ENCODE data around the gene RXRA. TPM values are rescaled to one million over a fixed set of nuclear protein-coding genes. Genes with fewer than 3 reads are reported as not detected.

The RXRA gene
- total and polyA plus RNA-seq, 3 experiments from 2014 or later = 2.1 to 10.0 (median 9.9) TPM

DNA sequence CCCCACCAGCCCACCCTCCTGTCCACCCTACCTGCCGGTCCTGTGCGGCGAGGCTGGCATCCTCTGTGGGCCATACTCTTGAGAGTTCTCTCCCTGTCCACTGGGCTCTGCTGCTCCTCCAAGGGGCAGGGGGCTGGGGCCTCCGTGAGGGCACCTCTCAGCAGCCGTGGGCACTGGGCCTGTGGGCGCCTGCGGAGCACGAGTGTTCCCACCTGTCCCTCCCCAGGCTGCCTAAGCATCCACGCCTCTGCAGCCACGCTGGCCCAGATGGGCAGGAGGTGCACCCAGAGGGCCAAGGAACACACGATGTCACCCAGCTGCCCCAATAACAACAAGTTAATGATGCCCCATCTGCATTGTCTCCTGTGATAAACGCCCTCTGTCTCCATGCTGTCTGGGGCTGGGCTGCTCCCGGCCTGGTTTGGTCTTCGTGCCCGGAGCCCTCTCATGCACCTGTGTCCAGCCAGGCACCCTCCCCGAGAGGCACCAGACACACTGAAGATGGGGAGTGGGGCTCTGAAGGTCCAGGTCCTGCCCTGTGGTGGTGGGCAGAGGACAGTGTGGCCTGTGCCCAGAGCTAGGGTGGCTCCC lies 114.5 kb downstream of the RXRA start:
- ChIA-PET POLR2A (no interaction called here), CTCF (interaction anchor here (3.0 kb wide), 1 partner anchor 271 kb away, joined by 47 read pairs; no protein-coding TSS in a partner anchor)
- Mint-ChIP-seq H3K9me3 (no peaks in the 10 kb centered on the region), H3K27ac (no peak overlapping the region), H3K4me1 (peaks cover 13 to 14% (median 14%) of the 10 kb centered on the region in 3 donors), H3K27me3 (peaks cover 3 to 7% of the 10 kb centered on the region in 2 donors), H3K4me3 (peak overlapping the region in 1 of 7 donors; percentile 52), H3K36me3 (peaks cover 0 to 11% (median 1%) of the 10 kb centered on the region in 3 donors)
- Histone ChIP-seq H3K4me1 (ENCODE audit: insufficient read depth, low read length) (peaks cover 7% of the 10 kb centered on the region), H3K36me3 (ENCODE audit: insufficient read depth, low read length) (no peaks in the 10 kb centered on the region), H3K9me3 (ENCODE audit: low read length) (no peaks in the 10 kb centered on the region), H3K27me3 (ENCODE audit: insufficient read depth, low read length, poor library complexity, severe bottlenecking) (peaks cover 5% of the 10 kb centered on the region), H3K4me3 (ENCODE audit: low read length) (no peak overlapping the region), H3K27ac (ENCODE audit: low read depth, low read length) (no peak overlapping the region)
- no peak for DNase-seq

- peaks cover 0 to 4% (median 1%) of the 10 kb centered on the region in 3 donors for H3K36me3 Mint-ChIP-seq
- CTCF ChIA-PET = interaction anchor here (0.9 to 3.0 kb wide), 4 partner anchors 35 to 271 kb away, joined by 4 to 47 read pairs (median 6); no protein-coding TSS in a partner anchor
Measured at GRCh38 chr9:134441227-134442084, 115.2 kb downstream of the RXRA start.

GRCh38 chr9:134442085-134442474 lies 115.8 kb downstream of the RXRA start:
- H3K4me1 ChIP-seq (ENCODE audit: insufficient read depth, low read length) = peaks cover 7% of the 10 kb centered on the region
- peaks cover 5% of the 10 kb centered on the region for H3K27me3 ChIP-seq (ENCODE audit: insufficient read depth, low read length, poor library complexity, severe bottlenecking)
- no peaks in the 10 kb centered on the region for H3K9me3 ChIP-seq (ENCODE audit: low read length)
- no peak for DNase-seq
- Mint-ChIP-seq H3K4me1 (peaks cover 13 to 14% (median 14%) of the 10 kb centered on the region in 3 donors), H3K27ac (no peak overlapping the region), H3K4me3 (no peak overlapping the region), H3K36me3 (peaks cover 0 to 1% (median 0%) of the 10 kb centered on the region in 3 donors), H3K9me3 (no peaks in the 10 kb centered on the region), H3K27me3 (peaks cover 3 to 7% of the 10 kb centered on the region in 2 donors)
- no peak overlapping the region for H3K27ac ChIP-seq (ENCODE audit: low read depth, low read length)
- no peaks in the 10 kb centered on the region for H3K36me3 ChIP-seq (ENCODE audit: insufficient read depth, low read length)
- no peak overlapping the region for H3K4me3 ChIP-seq (ENCODE audit: low read length)
- CTCF ChIA-PET = interaction anchor here (0.9 to 3.0 kb wide), 17 partner anchors 9 to 277 kb away, joined by 3 to 47 read pairs (median 6); partner anchors contain the start of gene RNU6ATAC
- POLR2A ChIA-PET = interaction anchor here (1.5 kb wide), 1 partner anchor 271 kb away, joined by 5 read pairs; no protein-coding TSS in a partner anchor

More at GRCh38 chr9:134441227-134442084, 115.2 kb downstream of the RXRA start:
- DNase-seq = no peak
- Mint-ChIP-seq H3K27me3 (peaks cover 3 to 7% of the 10 kb centered on the region in 2 donors), H3K27ac (no peak overlapping the region), H3K4me1 (peaks cover 13 to 14% (median 14%) of the 10 kb centered on the region in 3 donors), H3K4me3 (no peak overlapping the region), H3K9me3 (no peaks in the 10 kb centered on the region)
- H3K9me3 ChIP-seq (ENCODE audit: low read length) = no peaks in the 10 kb centered on the region
- POLR2A ChIA-PET = no interaction called here
- H3K27ac ChIP-seq (ENCODE audit: low read depth, low read length) = no peak overlapping the region
- peaks cover 7% of the 10 kb centered on the region for H3K4me1 ChIP-seq (ENCODE audit: insufficient read depth, low read length)
- peaks cover 5% of the 10 kb centered on the region for H3K27me3 ChIP-seq (ENCODE audit: insufficient read depth, low read length, poor library complexity, severe bottlenecking)
- H3K4me3 ChIP-seq (ENCODE audit: low read length) = no peak overlapping the region
- no peaks in the 10 kb centered on the region for H3K36me3 ChIP-seq (ENCODE audit: insufficient read depth, low read length)

DNA sequence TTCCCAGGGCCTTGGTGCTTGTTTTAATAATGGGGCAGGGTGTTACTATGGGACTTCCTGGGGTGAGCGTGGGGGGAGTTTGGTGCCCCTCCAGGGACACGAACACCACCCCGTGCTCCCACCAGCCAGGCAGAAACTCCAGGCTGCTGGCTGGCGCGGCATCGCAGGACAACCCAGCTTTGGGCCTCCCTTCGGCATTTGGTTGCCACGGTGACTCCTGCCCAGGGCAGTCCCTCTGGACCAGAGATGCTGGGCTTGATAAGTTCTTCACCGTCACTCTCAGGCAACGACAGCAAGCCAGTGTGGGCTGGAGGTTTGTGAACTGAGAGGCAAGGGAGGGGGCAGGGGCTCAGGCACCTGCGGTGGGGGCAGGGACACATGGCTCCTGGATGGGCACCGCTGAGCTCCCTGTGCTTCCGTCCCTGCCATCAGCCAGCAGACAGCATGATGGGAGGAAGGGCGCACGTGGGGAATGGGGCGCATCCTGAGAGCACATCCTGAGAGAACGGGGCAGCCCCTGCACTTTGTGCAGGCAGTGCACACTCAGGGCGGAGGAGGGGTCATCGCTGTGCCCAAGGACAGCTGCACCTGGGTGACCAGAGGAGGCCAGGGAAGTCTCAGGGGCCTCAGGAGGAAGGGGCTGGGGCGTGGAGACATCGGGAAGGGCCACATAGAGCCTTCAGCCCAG lies 116.4 kb downstream of the RXRA start:
- Histone ChIP-seq H3K27ac (ENCODE audit: low read depth, low read length) (no peak overlapping the region), H3K4me1 (ENCODE audit: insufficient read depth, low read length) (peaks cover 7% of the 10 kb centered on the region), H3K27me3 (ENCODE audit: insufficient read depth, low read length, poor library complexity, severe bottlenecking) (peaks cover 5% of the 10 kb centered on the region), H3K4me3 (ENCODE audit: low read length) (no peak overlapping the region), H3K9me3 (ENCODE audit: low read length) (no peaks in the 10 kb centered on the region), H3K36me3 (ENCODE audit: insufficient read depth, low read length) (no peaks in the 10 kb centered on the region)
- Mint-ChIP-seq H3K27me3 (peaks cover 3 to 7% of the 10 kb centered on the region in 2 donors), H3K36me3 (peaks cover 0 to 1% (median 0%) of the 10 kb centered on the region in 3 donors), H3K9me3 (no peaks in the 10 kb centered on the region), H3K4me3 (no peak overlapping the region), H3K27ac (peak overlapping the region in 1 of 8 donors; percentile 75), H3K4me1 (peaks cover 13 to 14% (median 14%) of the 10 kb centered on the region in 3 donors)
- ChIA-PET POLR2A (interaction anchor here (0.5 to 1.5 kb wide), 4 partner anchors 14 to 278 kb away, joined by 3 to 5 read pairs (median 3); partner anchors contain the start of gene RNU6ATAC), CTCF (interaction anchor here (0.6 to 3.0 kb wide), 32 partner anchors 9 to 278 kb away, joined by 3 to 47 read pairs (median 5); partner anchors contain the start of gene RNU6ATAC)
- DNase-seq = no peak

DNA sequence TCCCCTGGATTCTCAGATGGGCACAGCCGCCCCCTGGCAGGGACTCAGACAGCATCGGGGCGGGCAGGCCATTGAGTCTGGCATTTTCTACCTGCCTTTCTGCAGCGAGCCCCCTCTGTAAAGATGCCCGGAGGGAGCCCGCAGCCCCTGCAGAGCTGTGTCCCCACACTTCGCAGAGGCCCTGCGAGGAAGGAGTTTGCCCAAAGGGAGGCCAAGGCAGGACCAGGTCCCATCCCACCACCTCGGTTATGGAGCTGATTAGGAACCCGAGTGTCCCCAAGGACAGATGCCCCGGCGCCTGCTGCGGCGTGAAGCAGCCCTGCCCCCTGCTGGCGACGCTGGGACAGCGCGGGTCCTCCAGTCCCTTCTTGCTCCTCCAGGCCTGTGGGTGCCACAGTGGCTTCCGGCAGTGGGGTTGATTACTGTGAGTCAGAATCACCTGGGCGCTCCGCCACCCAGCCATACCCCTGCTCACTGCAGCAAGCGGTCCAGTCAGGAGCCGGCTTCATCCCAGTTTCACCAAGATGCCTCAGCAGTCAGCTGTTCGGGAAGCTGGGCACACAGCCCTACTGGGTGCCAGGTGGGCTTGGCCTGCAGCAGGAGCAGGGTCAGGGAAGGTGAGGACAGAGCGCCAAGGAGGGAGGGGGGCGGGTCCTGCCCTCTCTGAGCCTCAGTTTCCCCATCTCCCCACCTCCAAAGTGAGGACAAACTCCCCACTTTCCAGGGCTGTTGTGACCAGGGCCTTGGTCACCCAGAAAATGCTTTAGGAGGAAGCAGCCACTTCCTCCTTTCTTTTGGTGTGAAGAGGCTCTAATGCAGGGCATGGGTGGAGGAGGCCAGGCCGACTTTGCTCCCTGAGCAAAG lies 117.2 kb downstream of the RXRA start:
- Mint-ChIP-seq H3K27ac (peak overlapping the region; percentile 15 to 85 (median 68)), H3K4me1 (peaks cover 13 to 14% (median 14%) of the 10 kb centered on the region in 3 donors), H3K9me3 (peaks cover 0 to 2% (median 0%) of the 10 kb centered on the region in 5 donors), H3K27me3 (peaks cover 3 to 7% of the 10 kb centered on the region in 2 donors), H3K4me3 (peak overlapping the region in 2 of 7 donors; percentile 36 to 46), H3K36me3 (peaks cover 0 to 1% (median 0%) of the 10 kb centered on the region in 3 donors)
- no peak overlapping the region for H3K4me3 ChIP-seq (ENCODE audit: low read length)
- no peaks in the 10 kb centered on the region for H3K36me3 ChIP-seq (ENCODE audit: insufficient read depth, low read length)
- H3K27me3 ChIP-seq (ENCODE audit: insufficient read depth, low read length, poor library complexity, severe bottlenecking) = peaks cover 5% of the 10 kb centered on the region
- DNase-seq = peak; percentile 82 to 93 (median 83)
- no peaks in the 10 kb centered on the region for H3K9me3 ChIP-seq (ENCODE audit: low read length)
- ChIA-PET POLR2A (interaction anchor here (0.5 to 1.5 kb wide), 5 partner anchors 13 to 401 kb away, joined by 3 to 5 read pairs (median 3); partner anchors contain the start of gene RNU6ATAC), CTCF (interaction anchor here (0.6 to 3.0 kb wide), 34 partner anchors 10 to 278 kb away, joined by 3 to 47 read pairs (median 4); partner anchors contain the start of gene RNU6ATAC)
- peaks cover 7% of the 10 kb centered on the region for H3K4me1 ChIP-seq (ENCODE audit: insufficient read depth, low read length)
- no peak overlapping the region for H3K27ac ChIP-seq (ENCODE audit: low read depth, low read length)

- H3K4me1 ChIP-seq (ENCODE audit: insufficient read depth, low read length) = peaks cover 7% of the 10 kb centered on the region
- no peaks in the 10 kb centered on the region for H3K9me3 ChIP-seq (ENCODE audit: low read length)
- H3K4me3 ChIP-seq (ENCODE audit: low read length) = no peak overlapping the region
- H3K36me3 ChIP-seq (ENCODE audit: insufficient read depth, low read length) = no peaks in the 10 kb centered on the region
- peaks cover 5% of the 10 kb centered on the region for H3K27me3 ChIP-seq (ENCODE audit: insufficient read depth, low read length, poor library complexity, severe bottlenecking)
- peaks cover 13 to 14% (median 14%) of the 10 kb centered on the region in 3 donors for H3K4me1 Mint-ChIP-seq
- peaks cover 0 to 1% (median 0%) of the 10 kb centered on the region in 3 donors for H3K36me3 Mint-ChIP-seq
- H3K9me3 Mint-ChIP-seq = peaks cover 0 to 6% (median 0%) of the 10 kb centered on the region in 5 donors
- DNase-seq = no peak
- H3K27ac Mint-ChIP-seq = peak overlapping the region in 5 of 8 donors; percentile 15 to 85 (median 79)
- H3K27ac ChIP-seq (ENCODE audit: low read depth, low read length) = no peak overlapping the region
- ChIA-PET POLR2A (interaction anchor here (1.3 kb wide), 1 partner anchor 279 kb away, joined by 3 read pairs; the partner anchor contains the start of gene RNU6ATAC), CTCF (interaction anchor here (0.6 to 3.0 kb wide), 22 partner anchors 9 to 276 kb away, joined by 3 to 47 read pairs (median 4); no protein-coding TSS in a partner anchor)
- peaks cover 3 to 7% of the 10 kb centered on the region in 2 donors for H3K27me3 Mint-ChIP-seq
- H3K4me3 Mint-ChIP-seq = peak overlapping the region in 1 of 7 donors; percentile 46
Measured at GRCh38 chr9:134444038-134444315, 117.7 kb downstream of the RXRA start.

All from CD8-positive, alpha-beta memory T cell (primary cell).